Muscle of leg (tissue), 11 donors: ENCODE measurements around the gene EML1. TPM values are rescaled to one million over a fixed set of nuclear protein-coding genes. Genes with fewer than 3 reads are reported as not detected.

ENCODE experiments used
- DNase-seq: peaks from one replicate; pipeline ENCODE4 v3.0.0; 2013
- H3K27ac ChIP-seq: one replicate; pipeline ENCODE4 v1.5.1; 2013; ENCODE audit warnings: mild to moderate bottlenecking, low read length, control low read depth
- H3K27me3 ChIP-seq: one replicate; pipeline ENCODE4 v1.6.1; 2013; ENCODE audit warnings: low read length; ENCODE audit not compliant: control insufficient read depth, insufficient read depth
- H3K36me3 ChIP-seq: one replicate; pipeline ENCODE4 v1.6.1; 2013; ENCODE audit warnings: low read length; ENCODE audit not compliant: control insufficient read depth, insufficient read depth
- H3K4me1 ChIP-seq: one replicate; pipeline ENCODE4 v1.6.1; 2013; ENCODE audit warnings: low read length; ENCODE audit not compliant: control insufficient read depth, insufficient read depth
- H3K4me3 ChIP-seq: one replicate; pipeline ENCODE4 v1.5.1; 2013; ENCODE audit warnings: low read length, control low read depth
- H3K9me3 ChIP-seq: replicated peaks from 2 replicates; pipeline ENCODE4 v1.6.1; 2013; ENCODE audit warnings: low read depth, low read length; ENCODE audit not compliant: control insufficient read depth
- WGBS: methylation state at CpG from one replicate; pipeline ENCODE4 v1.1.5; 2013; ENCODE audit warnings: missing lambda C conversion rate; ENCODE audit not compliant: insufficient coverage; 5-methylcytosine and 5-hydroxymethylcytosine counted together
- polyA plus RNA-seq, 8 donors: library from polyadenylated mRNA; unstranded; fragments of 120-200 nt; gene quantifications; one replicate each; pipeline versions ENCODE4 v1.2.1 to v1.2.3, GENCODE V29; 2013; ENCODE audit warnings: inconsistent platforms in 1 of 8, low replicate concordance in 1 of 8; ENCODE audit not compliant: insufficient read length in 8 of 8, insufficient read depth in 1 of 8
- total RNA-seq: library from RNA; stranded (reverse); fragments of 120-200 nt; gene quantifications from one replicate; pipeline ENCODE4 v1.2.4, GENCODE V29; 2013

The EML1 gene
- total and polyA plus RNA-seq, 9 donors: 24.3 to 51.2 (median 42.2) TPM

DNA sequence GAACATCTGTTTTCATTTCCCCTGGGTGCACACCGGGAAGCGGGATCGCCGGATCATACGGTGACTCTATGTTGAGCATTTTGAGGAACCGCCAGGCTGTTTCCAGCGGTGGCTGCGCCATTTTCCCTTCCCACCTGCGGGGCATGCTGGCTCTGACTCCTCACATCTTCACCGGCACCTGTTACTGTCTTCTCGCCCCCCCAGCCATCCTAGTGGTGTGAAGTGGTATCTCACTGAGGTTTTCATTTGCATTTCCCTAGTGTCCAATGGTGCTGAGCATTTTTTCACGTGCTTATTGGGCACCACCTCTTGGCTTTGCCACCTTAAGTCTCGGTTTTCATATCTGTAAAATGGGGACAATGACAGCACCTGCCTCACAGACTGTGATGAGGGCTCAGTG lies 44.1 kb upstream of the EML1 start:
- DNase-seq: no peak

DNA sequence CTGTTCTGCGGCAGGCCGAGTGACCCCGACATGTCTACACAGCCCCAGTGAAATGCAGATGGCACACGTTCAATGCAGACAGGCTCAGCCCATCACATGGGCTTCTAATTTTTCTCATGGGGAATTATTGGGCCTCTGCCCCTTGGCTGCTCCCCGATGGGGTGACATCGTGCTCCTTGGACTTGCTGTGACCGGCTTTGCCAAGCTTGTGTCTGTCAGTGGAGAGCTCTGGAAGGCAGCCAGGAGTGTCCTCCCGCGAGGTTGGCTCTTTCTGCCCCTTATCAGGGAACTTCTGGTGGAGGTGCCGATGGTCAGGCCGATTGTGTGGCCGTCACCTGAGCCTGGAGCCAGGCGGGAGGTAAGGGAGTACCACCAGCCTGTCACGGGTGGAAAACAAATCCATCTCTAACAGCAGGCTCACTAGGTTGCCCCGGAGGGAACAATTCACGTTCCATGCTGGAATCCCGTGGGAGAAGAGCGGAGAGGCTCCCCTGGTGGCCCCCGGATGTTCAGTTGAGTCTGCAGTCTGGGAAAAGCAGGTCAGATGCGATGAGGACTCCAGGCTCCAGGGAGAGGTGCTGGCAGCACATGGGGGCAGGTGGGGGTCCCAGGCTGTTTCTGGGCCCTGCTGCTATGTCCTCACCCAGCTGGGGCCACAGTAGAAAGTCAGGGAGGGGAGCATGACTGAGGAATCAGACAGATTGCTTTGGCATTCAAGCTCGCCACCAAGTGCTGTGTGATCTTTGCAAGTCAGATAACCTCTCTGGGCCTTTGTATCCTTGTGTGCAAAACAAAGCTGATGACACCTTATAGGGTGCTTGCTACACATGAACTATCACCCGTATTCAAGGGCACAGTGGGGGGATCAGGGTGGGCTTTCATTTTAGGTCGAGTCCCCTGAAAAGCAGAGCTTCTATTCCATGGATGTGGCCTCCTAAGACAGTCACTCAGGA lies 43.2 kb upstream of the EML1 start:
- H3K36me3 ChIP-seq: no peaks in the 10 kb centered on the region
- no peaks in the 10 kb centered on the region for H3K9me3 ChIP-seq
- no peak overlapping the region for H3K4me3 ChIP-seq
- no peak overlapping the region for H3K27ac ChIP-seq
- WGBS: 46% methylated on average over 19 of the region's 23 CpGs
- DNase-seq: no peak
- peaks cover 2% of the 10 kb centered on the region for H3K27me3 ChIP-seq
- peaks cover 79% of the 10 kb centered on the region for H3K4me1 ChIP-seq

More for the DNA sequence above, 44.1 kb upstream of the EML1 start:
- no peak overlapping the region for H3K4me3 ChIP-seq
- H3K27ac ChIP-seq: no peak overlapping the region
- H3K27me3 ChIP-seq: peaks cover 2% of the 10 kb centered on the region
- no peaks in the 10 kb centered on the region for H3K36me3 ChIP-seq
- peaks cover 70% of the 10 kb centered on the region for H3K4me1 ChIP-seq
- 56% methylated on average over 7 of the region's 13 CpGs for WGBS
- no peaks in the 10 kb centered on the region for H3K9me3 ChIP-seq

DNA sequence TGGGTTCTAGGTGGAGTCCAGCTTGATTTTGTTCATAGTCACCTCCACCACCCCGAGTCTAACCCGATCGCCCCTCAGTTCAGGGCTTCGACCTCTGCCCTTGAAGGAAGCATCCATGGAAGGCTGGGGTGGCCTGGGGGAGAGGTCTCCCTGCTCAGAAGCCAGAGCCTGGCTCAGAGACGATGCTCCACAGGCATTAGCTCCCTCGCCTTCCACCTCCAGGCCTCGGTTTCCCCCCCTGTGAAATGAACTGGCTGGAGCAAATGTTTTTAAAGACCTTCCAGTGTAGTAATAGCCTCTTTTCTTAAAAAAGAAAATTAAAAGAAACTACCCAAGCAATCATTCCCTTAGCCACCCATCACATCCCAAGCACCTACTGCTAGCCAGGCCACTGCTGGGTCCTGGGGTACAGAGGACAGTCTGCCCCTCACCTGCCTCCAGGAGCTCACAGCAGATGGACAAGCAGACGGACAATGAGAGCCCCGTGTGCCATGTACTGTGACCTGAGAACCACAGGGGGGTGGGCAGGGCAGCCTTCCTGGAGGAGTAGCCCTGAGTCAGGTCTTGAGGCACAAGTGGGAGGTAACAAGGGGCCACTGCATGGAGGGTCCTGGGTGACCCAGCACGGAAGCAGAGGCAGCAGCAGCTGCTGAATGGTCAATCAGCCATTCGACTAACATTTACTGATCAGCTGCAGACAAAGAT lies 42.3 kb upstream of the EML1 start:
- H3K27ac ChIP-seq: no peak overlapping the region
- peaks cover 2% of the 10 kb centered on the region for H3K27me3 ChIP-seq
- peaks cover 84% of the 10 kb centered on the region for H3K4me1 ChIP-seq
- 74% methylated on average over 4 of the region's 11 CpGs for WGBS
- H3K36me3 ChIP-seq: no peaks in the 10 kb centered on the region
- H3K9me3 ChIP-seq: no peaks in the 10 kb centered on the region
- no peak overlapping the region for H3K4me3 ChIP-seq
- DNase-seq: no peak

DNA sequence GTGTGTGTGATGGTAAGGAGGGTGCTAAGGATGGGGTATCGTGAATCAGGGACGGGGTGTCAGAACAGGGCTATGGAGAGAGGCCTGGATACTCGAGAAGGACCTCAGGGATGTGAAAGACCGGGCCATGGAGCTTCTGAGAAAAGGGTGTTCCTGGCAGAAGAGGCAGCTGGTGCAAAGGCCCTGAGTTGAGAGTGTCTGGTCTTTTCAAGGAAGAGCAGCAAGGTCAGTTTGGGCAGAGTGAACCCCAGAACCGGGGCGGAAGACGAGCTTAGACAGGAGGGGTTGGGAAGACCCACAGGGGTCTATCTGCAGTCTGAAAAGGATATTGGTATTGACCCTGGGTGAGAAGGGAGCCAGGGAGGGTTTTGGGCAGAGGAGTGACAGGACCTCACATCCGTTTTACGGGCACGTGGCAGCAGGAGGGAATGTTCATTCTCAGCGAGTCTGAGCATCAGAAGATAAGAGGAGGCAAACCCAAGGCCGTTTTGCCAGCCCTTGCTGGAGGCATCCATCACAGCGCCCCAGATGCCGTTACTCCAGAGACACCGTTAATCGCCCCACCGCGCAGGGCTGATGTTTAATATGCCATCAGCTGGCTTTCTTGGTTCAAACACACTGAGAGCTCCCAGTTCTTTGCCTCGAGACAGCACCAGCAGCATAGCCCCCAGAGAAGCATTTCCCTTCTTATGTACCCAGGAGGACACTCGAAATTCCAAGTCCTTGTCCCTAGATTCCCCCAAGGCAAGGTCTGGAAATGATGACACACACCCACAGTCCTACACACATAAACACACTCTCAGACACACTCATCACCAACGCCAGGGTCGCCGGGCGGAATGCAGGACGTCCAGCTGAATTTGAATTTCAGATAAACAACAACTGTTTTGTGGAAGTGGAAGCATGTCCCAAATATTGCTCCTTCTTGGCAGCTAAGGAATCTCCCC lies 41.4 kb upstream of the EML1 start:
- no peaks in the 10 kb centered on the region for H3K36me3 ChIP-seq
- H3K9me3 ChIP-seq: no peaks in the 10 kb centered on the region
- H3K27me3 ChIP-seq: peaks cover 2% of the 10 kb centered on the region
- WGBS: 63% methylated on average over 20 of the region's 25 CpGs
- peak overlapping the region; percentile 43 for H3K27ac ChIP-seq
- peaks cover 84% of the 10 kb centered on the region for H3K4me1 ChIP-seq
- H3K4me3 ChIP-seq: no peak overlapping the region
- DNase-seq: no peak

DNA sequence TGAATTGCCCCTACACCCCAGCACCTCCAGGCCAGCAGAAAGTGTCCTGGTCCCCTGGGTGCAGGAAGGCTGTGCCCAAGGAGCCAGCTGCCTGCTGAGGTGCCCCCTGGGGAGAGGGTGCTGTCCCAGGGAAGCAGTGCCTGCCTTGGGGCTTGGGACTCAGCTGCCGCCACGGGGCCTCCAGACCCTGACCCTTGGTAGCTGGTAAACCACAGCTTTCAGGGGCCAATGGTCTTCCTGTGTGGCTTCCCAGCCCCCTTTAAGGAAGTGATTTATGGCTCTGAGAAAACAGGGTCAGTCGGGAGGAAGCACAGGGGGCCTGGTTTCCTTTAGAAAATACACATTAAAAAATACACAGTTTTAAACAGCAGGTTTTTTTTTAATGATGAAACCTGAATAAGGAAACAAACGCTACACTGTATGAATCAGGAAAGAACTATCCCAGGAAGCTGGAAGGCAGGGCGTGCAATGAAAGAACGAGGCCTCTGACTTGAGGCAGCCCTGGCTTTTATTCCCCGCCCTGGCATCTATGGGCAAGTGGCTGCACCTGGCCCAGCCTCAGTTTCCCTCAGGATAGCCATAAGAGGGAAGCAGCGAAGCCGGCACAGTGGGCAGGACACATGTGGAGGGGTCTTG lies 40.6 kb upstream of the EML1 start:
- WGBS: 15% methylated on average over 6 of the region's 9 CpGs
- H3K36me3 ChIP-seq: no peaks in the 10 kb centered on the region
- DNase-seq: no peak
- peaks cover 2% of the 10 kb centered on the region for H3K27me3 ChIP-seq
- no peaks in the 10 kb centered on the region for H3K9me3 ChIP-seq
- no peak overlapping the region for H3K4me3 ChIP-seq
- H3K4me1 ChIP-seq: peaks cover 79% of the 10 kb centered on the region
- peak overlapping the region; percentile 43 for H3K27ac ChIP-seq

DNA sequence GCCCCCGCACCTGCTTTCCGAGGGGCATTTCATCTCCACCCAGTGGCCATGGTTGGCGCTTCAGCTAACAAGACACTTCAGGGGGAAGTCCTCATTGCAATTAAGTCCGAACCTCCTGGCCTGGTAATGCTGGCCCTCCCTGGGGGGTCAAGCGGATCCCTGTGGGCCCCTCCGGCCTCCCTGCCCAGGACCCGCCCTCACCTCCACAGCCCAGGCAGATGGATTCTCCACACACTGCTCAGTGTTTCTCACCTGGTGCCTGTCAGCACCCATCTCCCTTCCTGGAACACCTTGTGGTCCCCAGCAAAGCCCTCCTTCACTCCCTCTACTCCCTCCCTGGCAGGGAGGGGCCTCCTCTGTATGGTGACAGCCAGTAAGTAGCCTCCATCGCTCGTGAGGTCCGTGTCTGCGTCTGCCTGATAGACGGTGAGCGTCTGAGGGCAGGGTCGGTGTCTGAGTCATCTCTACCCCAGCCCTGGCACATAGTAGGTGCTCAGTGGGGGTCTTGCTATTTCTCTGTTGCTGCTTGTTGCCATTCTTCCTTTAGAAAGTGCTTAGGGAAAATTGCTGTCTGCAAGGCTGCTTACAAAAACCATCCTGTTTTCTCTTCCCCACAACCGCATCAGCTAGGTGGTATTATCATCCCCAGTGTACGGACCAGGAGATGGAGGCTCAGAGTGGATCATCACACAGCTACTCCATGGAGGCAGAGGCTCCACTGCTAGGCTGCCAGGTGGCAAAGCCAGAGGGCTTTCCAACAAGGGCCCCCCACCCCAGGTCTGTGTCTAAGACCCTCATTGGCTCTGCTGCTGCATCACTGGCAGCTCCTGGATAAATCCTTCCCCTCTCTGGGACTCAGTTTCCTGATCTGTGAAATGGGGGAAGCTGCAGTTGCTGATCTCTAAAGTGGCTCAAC lies 39.7 kb upstream of the EML1 start:
- Histone ChIP-seq H3K36me3 (no peaks in the 10 kb centered on the region), H3K27ac (peak overlapping the region; percentile 7), H3K4me1 (peaks cover 80% of the 10 kb centered on the region), H3K27me3 (peaks cover 2% of the 10 kb centered on the region), H3K9me3 (no peaks in the 10 kb centered on the region), H3K4me3 (no peak overlapping the region)
- WGBS: 49% methylated on average over 5 of the region's 16 CpGs
- no peak for DNase-seq

DNA sequence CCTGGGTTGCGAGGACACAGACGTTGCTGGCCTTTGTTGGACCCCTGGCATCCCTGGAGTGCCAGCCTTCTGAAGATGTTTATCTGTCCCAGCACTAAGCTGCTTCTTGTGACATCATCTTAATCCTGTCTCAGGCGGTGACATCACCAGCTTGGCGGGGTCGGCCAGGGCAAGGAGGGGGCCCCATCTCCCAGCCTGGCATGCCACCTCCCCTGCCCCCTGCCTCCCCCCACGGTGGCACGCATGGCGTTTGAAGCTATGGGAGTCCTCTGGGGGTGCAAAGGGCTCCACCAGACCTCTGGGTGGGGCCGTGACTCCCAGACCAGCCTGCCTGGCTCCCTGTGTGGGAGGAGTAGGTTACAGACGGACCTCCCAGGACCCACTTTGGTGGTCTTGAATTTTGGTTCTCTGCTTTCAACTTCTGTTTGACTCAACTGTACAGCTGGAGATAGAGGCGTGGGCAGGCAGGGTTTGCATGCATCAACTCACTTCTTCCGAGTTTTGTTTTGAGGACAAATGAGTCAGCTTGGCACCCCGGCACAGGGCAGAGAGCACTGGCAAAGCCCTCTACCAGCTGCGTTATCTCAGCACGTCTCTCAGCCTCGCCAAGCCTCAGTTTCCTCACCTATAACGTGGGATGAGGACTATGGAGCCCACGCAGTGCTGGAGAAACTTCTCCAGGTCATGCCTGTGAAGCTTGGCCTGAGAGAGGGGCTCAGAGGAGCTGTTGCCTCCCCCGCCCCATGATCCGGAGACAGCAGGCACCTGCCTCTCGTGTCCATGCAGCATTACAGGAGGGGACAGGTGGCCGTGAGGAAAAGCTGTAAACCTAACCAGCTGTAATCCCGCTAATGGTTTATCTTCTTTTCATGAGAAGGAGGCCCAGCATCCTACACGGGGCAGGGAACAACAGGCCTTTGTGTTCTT lies 38.8 kb upstream of the EML1 start:
- peaks cover 80% of the 10 kb centered on the region for H3K4me1 ChIP-seq
- H3K27me3 ChIP-seq: peaks cover 2% of the 10 kb centered on the region
- H3K27ac ChIP-seq: no peak overlapping the region
- 72% methylated on average over 13 of the region's 24 CpGs for WGBS
- no peak for DNase-seq
- H3K36me3 ChIP-seq: no peaks in the 10 kb centered on the region
- no peaks in the 10 kb centered on the region for H3K9me3 ChIP-seq
- H3K4me3 ChIP-seq: no peak overlapping the region

DNA sequence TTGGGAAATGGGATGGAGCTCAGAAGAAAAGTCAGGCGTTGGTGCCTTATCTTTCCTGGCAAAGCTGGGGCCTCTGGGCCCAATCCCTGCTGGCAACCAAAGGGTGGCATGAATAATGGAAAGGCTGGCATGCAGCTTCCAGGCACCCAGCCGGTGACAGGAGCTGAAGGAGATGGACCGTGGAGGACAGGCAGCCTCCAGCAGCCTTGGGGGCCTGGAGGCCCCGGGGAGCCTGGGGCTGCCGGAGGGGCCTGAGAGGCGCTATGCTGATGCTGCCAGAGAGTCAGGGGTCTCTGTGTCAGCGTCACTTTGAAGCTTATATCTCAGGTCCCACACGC lies 38.2 kb upstream of the EML1 start:
- Histone ChIP-seq H3K4me1 (peaks cover 75% of the 10 kb centered on the region), H3K27ac (no peak overlapping the region)
- 78% methylated on average over 7 of the region's 8 CpGs for WGBS

More for the DNA sequence above, 38.2 kb upstream of the EML1 start:
- no peak for DNase-seq
- Histone ChIP-seq H3K9me3 (no peaks in the 10 kb centered on the region), H3K27me3 (peaks cover 2% of the 10 kb centered on the region), H3K36me3 (no peaks in the 10 kb centered on the region), H3K4me3 (no peak overlapping the region)
